ENCODE data around the gene CLSTN3. TPM values are rescaled to one million over a fixed set of nuclear protein-coding genes. Genes with fewer than 3 reads are reported as not detected.
A peak's percentile ranks its signal among the peaks of the same experiment; 100 is the strongest.

The CLSTN3 gene
- polyA plus RNA-seq, 1 of the 3 experiments (the other 2 are of a cell fraction), result 12.7 TPM

DNA sequence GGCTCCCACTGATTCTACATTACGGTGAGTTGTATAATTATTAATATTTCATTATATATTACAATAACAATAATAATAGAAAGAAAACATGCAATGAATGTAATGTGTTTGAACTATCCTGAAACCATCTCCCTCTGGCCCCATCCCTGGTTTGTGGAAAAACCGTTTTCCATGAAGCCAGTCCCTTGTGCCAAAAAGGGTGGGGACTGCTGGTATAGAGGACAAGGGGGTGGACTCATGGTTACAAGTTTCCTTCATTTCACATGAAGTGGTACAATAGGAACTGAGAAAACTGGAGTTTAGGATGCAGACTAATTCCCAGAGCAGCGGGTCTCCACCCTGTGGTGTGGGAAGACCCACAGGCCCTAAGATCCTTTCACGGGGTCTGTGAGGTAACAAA lies 18.1 kb upstream of the CLSTN3 start (continued):
- TF ChIP-seq MEF2A (IDR thresholded peaks at IDR 0.05; ENCODE audit: borderline replicate concordance, low read depth), result no peak
- TF ChIP-seq YY1 (IDR thresholded peaks at IDR 0.05; ENCODE audit: low read depth), result no peak
- TF ChIP-seq RXRA (IDR thresholded peaks at IDR 0.05; ENCODE audit: borderline replicate concordance, low read depth), result no peak
- TF ChIP-seq POLR2AphosphoS5 (IDR thresholded peaks at IDR 0.05; ENCODE audit: low read depth, low read length), result no peak

DNA sequence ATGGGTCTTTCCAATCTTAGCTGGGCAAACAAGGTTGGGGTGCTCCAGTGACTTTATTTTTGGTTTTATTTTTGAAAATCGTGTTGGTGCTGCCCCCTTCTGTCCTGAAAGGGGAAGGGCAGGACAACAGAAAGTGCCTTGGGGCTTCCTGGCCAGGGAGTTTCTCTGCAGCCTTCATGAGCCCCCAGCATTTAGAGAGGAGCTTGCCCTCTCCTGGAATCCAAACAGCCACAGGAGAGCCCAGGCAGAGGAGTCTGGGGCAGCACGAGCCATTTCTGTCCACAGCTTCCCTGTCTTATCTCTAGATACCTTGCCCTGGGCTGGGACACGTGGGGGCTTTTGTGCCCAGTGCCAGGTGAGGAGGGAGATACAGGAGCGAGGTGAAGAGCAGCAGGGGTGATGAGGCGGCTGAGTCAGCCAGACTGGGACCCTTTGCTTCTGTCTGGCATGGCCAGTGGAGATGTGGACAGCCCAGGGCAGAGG lies 16.7 kb upstream of the CLSTN3 start:
- DNase-seq, result peak; percentile 61
- peak; percentile 49 for TF ChIP-seq SMC3 (IDR thresholded peaks at IDR 0.05; ENCODE audit: low read depth, low read length)
- TF ChIP-seq GATA2 (CRISPR knock-in tag; IDR thresholded peaks at IDR 0.05), result no peak
- TF ChIP-seq RAD21 (IDR thresholded peaks at IDR 0.05; ENCODE audit: low read length), result peak; percentile 65
- TF ChIP-seq, protein P1, sequence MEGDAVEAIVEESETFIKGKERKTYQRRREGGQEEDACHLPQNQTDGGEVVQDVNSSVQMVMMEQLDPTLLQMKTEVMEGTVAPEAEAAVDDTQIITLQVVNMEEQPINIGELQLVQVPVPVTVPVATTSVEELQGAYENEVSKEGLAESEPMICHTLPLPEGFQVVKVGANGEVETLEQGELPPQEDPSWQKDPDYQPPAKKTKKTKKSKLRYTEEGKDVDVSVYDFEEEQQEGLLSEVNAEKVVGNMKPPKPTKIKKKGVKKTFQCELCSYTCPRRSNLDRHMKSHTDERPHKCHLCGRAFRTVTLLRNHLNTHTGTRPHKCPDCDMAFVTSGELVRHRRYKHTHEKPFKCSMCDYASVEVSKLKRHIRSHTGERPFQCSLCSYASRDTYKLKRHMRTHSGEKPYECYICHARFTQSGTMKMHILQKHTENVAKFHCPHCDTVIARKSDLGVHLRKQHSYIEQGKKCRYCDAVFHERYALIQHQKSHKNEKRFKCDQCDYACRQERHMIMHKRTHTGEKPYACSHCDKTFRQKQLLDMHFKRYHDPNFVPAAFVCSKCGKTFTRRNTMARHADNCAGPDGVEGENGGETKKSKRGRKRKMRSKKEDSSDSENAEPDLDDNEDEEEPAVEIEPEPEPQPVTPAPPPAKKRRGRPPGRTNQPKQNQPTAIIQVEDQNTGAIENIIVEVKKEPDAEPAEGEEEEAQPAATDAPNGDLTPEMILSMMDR (IDR thresholded peaks at IDR 0.05), result peak; percentile 87
- Histone ChIP-seq H3K4me1 (ENCODE audit: control insufficient read depth in 1 of 2, insufficient read depth in 2 of 2, low read depth in 1 of 2, low read length in 1 of 2) (peaks cover 0 to 19% of the 10 kb centered on the region in 2 experiments; a peak in 2 of 4 replicates), H3K4me2 (no peak overlapping the region), H3K9ac (no peak overlapping the region), H4K20me1 (ENCODE audit: insufficient read depth) (no peaks in the 10 kb centered on the region), H3K27ac (ENCODE audit: low read depth in 2 of 2, low read length in 1 of 2) (no peak overlapping the region), H3K27me3 (ENCODE audit: insufficient read depth) (peaks cover 10% of the 10 kb centered on the region; the same call in 1 of the 2 replicates), H3K9me2 (no peaks in the 10 kb centered on the region), H3K9me3 (no peaks in the 10 kb centered on the region), H2AFZ (ENCODE audit: low read depth) (no peak overlapping the region), H3F3A (replicated peaks; ENCODE audit: insufficient read depth) (no peaks in the 10 kb centered on the region), H3K4me3 (ENCODE audit: low read depth in 2 of 2, low read length in 1 of 2) (no peak overlapping the region; a peak in 1 of 4 replicates), H3K36me3 (replicated peaks in 1 of 2; ENCODE audit: control insufficient read depth in 1 of 2, insufficient read depth in 2 of 2, low read length in 1 of 2) (no peaks in the 10 kb centered on the region), H3K79me2 (ENCODE audit: insufficient read depth) (no peaks in the 10 kb centered on the region)
- WGBS (ENCODE audit: low lambda C conversion rate), result 14% methylated on average over 4 of the region's 5 CpGs
- CTCF ChIA-PET, result interaction anchor here (0.6 to 4.4 kb wide), 46 partner anchors 9 to 538 kb away, joined by 3 to 39 read pairs (median 5); partner anchors contain the start of genes C12orf57, C1R, C1S and LPCAT3
- POLR2A ChIA-PET, result no interaction called here

DNA sequence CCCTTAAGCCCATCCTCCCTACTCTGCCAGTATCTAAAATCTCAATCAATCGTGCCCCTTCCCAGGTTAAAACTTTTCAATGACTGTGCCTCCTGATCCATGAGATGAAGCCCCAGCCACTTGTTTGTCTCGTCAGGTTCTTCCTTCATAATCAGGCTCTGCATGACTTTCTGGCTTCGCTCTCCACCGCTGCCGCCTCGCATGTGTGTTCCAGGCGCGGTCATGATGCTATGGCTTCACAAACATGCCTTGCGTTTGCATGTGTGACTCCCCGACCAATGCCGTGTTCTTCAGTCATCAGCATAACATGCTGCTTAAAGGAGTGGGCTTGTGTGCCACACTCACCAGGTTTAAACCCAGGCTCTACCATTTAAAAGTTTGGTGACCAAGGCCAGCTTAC lies 16.2 kb upstream of the CLSTN3 start:
- H3K4me2 ChIP-seq, result no peak overlapping the region
- peaks cover 0 to 13% of the 10 kb centered on the region in 2 experiments; a peak in 2 of 4 replicates for H3K4me1 ChIP-seq (ENCODE audit: control insufficient read depth in 1 of 2, insufficient read depth in 2 of 2, low read depth in 1 of 2, low read length in 1 of 2)
- H3K9me3 ChIP-seq, result no peaks in the 10 kb centered on the region
- H3K27me3 ChIP-seq (ENCODE audit: insufficient read depth), result peaks cover 10% of the 10 kb centered on the region; the same call in 1 of the 2 replicates
- no peaks in the 10 kb centered on the region for H3K9me2 ChIP-seq
- H3F3A ChIP-seq (replicated peaks; ENCODE audit: insufficient read depth), result no peaks in the 10 kb centered on the region
- H3K9ac ChIP-seq, result no peak overlapping the region
- H3K4me3 ChIP-seq (ENCODE audit: low read depth in 2 of 2, low read length in 1 of 2), result no peak overlapping the region
- H2AFZ ChIP-seq (ENCODE audit: low read depth), result no peak overlapping the region
- DNase-seq, result no peak
- ChIA-PET CTCF (interaction anchor here (0.6 to 4.4 kb wide), 40 partner anchors 10 to 537 kb away, joined by 3 to 39 read pairs (median 5); partner anchors contain the start of genes C12orf57, C1R, C1S and LPCAT3), POLR2A (no interaction called here)
- no peak overlapping the region for H3K27ac ChIP-seq (ENCODE audit: low read depth in 2 of 2, low read length in 1 of 2)
- H3K36me3 ChIP-seq (replicated peaks in 1 of 2; ENCODE audit: control insufficient read depth in 1 of 2, insufficient read depth in 2 of 2, low read length in 1 of 2), result no peaks in the 10 kb centered on the region
- no peaks in the 10 kb centered on the region for H4K20me1 ChIP-seq (ENCODE audit: insufficient read depth)
- TF ChIP-seq MEF2A (IDR thresholded peaks at IDR 0.05; ENCODE audit: borderline replicate concordance, low read depth), result no peak
- no peak for TF ChIP-seq SIN3A (IDR thresholded peaks at IDR 0.05; ENCODE audit: borderline replicate concordance, low read depth, low read length)
- TF ChIP-seq, protein P2, sequence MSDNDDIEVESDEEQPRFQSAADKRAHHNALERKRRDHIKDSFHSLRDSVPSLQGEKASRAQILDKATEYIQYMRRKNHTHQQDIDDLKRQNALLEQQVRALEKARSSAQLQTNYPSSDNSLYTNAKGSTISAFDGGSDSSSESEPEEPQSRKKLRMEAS (IDR thresholded peaks at IDR 0.05; ENCODE audit: low read depth), result no peak
- no peak for TF ChIP-seq GATA2 (CRISPR knock-in tag; IDR thresholded peaks at IDR 0.05)
- TF ChIP-seq FOXM1 (IDR thresholded peaks at IDR 0.05; ENCODE audit: low read depth), result no peak
- TF ChIP-seq, protein P3, sequence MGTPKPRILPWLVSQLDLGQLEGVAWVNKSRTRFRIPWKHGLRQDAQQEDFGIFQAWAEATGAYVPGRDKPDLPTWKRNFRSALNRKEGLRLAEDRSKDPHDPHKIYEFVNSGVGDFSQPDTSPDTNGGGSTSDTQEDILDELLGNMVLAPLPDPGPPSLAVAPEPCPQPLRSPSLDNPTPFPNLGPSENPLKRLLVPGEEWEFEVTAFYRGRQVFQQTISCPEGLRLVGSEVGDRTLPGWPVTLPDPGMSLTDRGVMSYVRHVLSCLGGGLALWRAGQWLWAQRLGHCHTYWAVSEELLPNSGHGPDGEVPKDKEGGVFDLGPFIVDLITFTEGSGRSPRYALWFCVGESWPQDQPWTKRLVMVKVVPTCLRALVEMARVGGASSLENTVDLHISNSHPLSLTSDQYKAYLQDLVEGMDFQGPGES (IDR thresholded peaks at IDR 0.05; ENCODE audit: low read depth, low read length), result no peak
- no peak for TF ChIP-seq RCOR1 (IDR thresholded peaks at IDR 0.05; ENCODE audit: low read length)
- no peak for TF ChIP-seq CHD2 (IDR thresholded peaks at IDR 0.05; ENCODE audit: low read length, partially characterized antibody)
- WGBS (ENCODE audit: low lambda C conversion rate), result 70% methylated on average over 11 of the region's 11 CpGs
- no peaks in the 10 kb centered on the region for H3K79me2 ChIP-seq (ENCODE audit: insufficient read depth)

Data from SK-N-SH (cell line).